ENCODE results near the gene ACAT2. TPM values are rescaled to one million over a fixed set of nuclear protein-coding genes. Genes with fewer than 3 reads are reported as not detected.
"Not testable (repeated sequence)": the region's sequence is repeated elsewhere in the genome, so short reads cannot be mapped to it uniquely, and the experiment has no call there.

ACAT2 gene
- total RNA-seq (ENCODE audit: low replicate concordance) = 22.1 and 66.2 TPM in 2 replicates

GRCh38 chr6:159761873-159762680 is at the start of gene ACAT2:
Gene ACAT2 (plus strand): TSS chr6:159762045. CDS start chr6:159762088, 43 bp downstream.
- TF ChIP-seq CTCF (IDR thresholded peaks at IDR 0.05; ENCODE audit: insufficient read depth, low read length) = peak; percentile 11
- DNase-seq (ENCODE audit: low read depth) = peak; percentile 94
- H3K4me3 ChIP-seq (ENCODE audit: low read depth, low read length) = peak within 1 kb of the TSS; percentile 84

- not testable (repeated sequence) for DNase-seq (ENCODE audit: low read depth); H3K4me3 ChIP-seq (ENCODE audit: low read depth, low read length)
Measured at GRCh38 chr6:159712389-159712788, 49.5 kb upstream of the ACAT2 start.

- DNase-seq (ENCODE audit: low read depth) = no peak
- H3K4me3 ChIP-seq (ENCODE audit: low read depth, low read length) = no peak overlapping the region
- TF ChIP-seq CTCF (IDR thresholded peaks at IDR 0.05; ENCODE audit: insufficient read depth, low read length) = no peak
Measured at GRCh38 chr6:159713984-159714383, 47.9 kb upstream of the ACAT2 start.

- no peak overlapping the region for H3K4me3 ChIP-seq (ENCODE audit: low read depth, low read length)
- no peak for TF ChIP-seq CTCF (IDR thresholded peaks at IDR 0.05; ENCODE audit: insufficient read depth, low read length)
Measured at GRCh38 chr6:159714404-159714803, 47.4 kb upstream of the ACAT2 start.

GRCh38 chr6:159715166-159715565 is 46.7 kb upstream of the ACAT2 start:
- H3K4me3 ChIP-seq (ENCODE audit: low read depth, low read length) = no peak overlapping the region
- TF ChIP-seq CTCF (IDR thresholded peaks at IDR 0.05; ENCODE audit: insufficient read depth, low read length) = no peak
- DNase-seq (ENCODE audit: low read depth) = no peak

More at GRCh38 chr6:159714404-159714803, 47.4 kb upstream of the ACAT2 start:
- DNase-seq (ENCODE audit: low read depth) = no peak

- no peak for TF ChIP-seq CTCF (IDR thresholded peaks at IDR 0.05; ENCODE audit: insufficient read depth, low read length)
- DNase-seq (ENCODE audit: low read depth) = no peak
- H3K4me3 ChIP-seq (ENCODE audit: low read depth, low read length) = no peak overlapping the region
Measured at GRCh38 chr6:159715605-159716004, 46.2 kb upstream of the ACAT2 start.

GRCh38 chr6:159716247-159717096 is 45.4 kb upstream of the ACAT2 start:
- peak overlapping the region; percentile 45 for H3K4me3 ChIP-seq (ENCODE audit: low read depth, low read length)

More at GRCh38 chr6:159716247-159717096, 45.4 kb upstream of the ACAT2 start:
- DNase-seq (ENCODE audit: low read depth) = peak; percentile 99
- TF ChIP-seq CTCF (IDR thresholded peaks at IDR 0.05; ENCODE audit: insufficient read depth, low read length) = peak; percentile 15

Data from fibroblast of the aortic adventitia (primary cell).